ACHN (cell line): ENCODE data around the gene CYTH1.

ENCODE experiments used
- DNase-seq: peaks from one replicate; pipeline ENCODE4 v3.0.0-alpha.2; 2015
- in situ Hi-C: cut with HindIII; loops from 2 replicates; pipeline ENCODE4 v1.10.0; 2017; ENCODE audit warnings: low sequenced_read_pairs, low pct_ligation_motif_present, low pct_unique_long_range_greater_than_20kb

The CYTH1 gene

GRCh38 chr17:78652913-78653312 lies 129.2 kb downstream of the CYTH1 start:
- no peak for DNase-seq
- in situ Hi-C loops = no loop called here

- in situ Hi-C loops = no loop called here
Measured at GRCh38 chr17:78652024-78652423, 130.0 kb downstream of the CYTH1 start.

DNA sequence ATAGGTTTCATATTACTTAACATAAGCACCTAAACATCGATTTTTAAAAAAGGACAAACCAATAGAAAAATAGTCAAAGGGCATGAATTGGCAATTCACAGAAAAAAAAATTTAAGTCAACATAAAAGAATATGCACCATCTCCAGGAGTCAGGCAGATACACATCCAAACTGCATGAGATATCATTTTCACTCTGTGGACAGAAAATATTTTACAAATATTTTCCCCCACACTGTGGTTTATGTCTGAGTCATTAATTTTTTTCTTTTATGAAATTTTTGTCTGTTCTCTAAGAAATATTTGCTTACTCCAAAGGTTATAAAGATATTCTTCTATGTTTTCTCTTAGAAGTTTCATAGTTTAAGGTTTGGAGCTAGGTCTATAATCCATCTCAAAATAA lies 130.5 kb downstream of the CYTH1 start:
- no peak for DNase-seq
- in situ Hi-C loops = no loop called here

More at GRCh38 chr17:78652024-78652423, 130.0 kb downstream of the CYTH1 start:
- no peak for DNase-seq

DNA sequence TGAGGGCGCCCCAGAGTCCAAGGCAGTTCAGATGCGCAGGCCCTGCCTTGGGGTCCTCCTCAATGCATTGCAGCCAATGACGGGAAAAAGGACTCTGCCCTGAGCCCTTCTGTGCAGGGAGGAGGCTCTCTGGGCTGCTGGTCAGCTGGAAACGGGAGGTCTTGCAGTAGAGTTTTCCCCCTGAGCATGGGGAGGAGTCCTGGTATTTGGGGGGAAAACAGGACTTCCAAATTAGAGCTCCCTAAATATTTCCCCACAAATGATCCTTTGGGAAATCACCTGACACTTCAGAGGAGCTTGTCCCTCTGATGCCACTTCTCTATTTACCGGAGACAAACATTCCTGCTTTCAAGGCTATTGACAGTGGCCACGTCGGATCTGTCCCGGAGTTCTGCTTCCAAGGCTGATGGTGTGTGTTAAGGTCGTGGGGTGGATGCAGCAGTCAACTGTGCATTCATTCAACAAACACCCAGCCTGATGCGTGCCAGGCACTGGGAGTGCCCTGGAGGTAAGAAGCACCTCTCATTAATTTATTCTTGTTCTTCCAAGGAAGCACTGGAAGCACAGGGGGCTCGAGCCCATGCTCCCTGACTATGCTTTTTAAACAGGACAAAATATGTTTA lies 131.9 kb downstream of the CYTH1 start:
- in situ Hi-C loops = no loop called here
- DNase-seq = no peak

- DNase-seq = no peak
- in situ Hi-C loops = no loop called here
Measured at GRCh38 chr17:78648293-78648692, 133.8 kb downstream of the CYTH1 start.

DNA sequence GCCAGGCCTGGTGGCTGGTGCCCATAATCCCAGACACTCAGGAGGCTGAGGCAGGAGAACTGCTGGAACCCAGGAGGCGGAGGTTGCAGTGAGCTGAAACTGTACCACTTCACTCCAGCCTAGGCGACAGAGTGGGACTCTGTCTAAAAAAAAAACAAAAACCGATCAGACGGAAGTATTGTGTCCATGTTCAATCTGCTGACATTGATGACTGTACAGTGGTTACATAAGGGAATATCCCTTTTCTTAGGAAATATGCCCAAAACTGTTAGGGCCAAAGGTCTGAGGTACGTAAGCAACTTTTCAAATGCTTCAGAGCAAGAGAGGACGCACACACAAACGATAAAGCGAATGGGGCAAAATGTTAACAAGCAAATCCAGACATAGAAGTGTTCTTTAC lies 135.0 kb downstream of the CYTH1 start:
- no peak for DNase-seq
- in situ Hi-C loops = no loop called here

- DNase-seq = no peak
- in situ Hi-C loops = no loop called here
Measured at GRCh38 chr17:78645421-78646295, 136.4 kb downstream of the CYTH1 start.

DNA sequence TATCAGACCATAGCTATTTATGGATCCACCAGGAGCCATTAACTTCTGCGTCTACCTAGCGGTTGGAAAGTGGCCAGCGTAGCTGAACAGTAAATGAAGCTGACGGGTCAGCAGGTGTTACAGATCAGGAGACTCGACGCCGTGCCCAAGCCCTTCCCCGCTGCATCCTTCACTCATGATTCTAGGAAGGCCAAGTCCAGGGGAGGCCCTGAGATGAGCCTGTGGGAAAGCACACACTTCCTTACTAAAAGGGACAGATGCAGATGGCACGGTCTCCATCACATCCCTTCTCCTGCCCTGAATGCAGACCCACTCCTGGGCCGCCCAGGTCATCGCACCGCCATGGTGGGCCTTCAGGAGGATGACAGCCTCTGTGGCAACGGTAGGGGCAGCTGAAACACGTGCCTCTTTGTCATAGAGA lies 137.1 kb downstream of the CYTH1 start:
- in situ Hi-C loops = no loop called here
- DNase-seq = no peak

DNA sequence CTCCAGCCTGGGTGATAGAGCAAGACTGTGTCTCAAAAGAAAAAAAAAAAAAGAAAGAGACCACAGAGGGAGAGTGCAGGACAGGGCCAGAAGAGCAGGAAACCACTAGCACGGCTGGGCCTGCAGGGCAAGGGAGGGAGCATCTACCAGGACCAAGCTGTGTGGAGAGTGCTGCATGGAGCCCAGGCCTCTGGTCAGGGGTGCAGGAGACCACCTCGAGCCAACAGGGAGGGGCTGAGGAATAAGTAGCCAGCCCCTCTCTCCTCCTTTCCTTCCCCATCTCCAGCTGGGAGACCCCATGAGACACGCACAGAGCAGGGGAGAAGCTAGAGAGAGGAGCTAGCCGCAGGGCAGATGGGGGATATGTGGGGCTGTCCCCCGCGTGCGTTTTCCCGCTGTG lies 137.8 kb downstream of the CYTH1 start:
- DNase-seq = no peak
- in situ Hi-C loops = no loop called here

GRCh38 chr17:78643326-78643725 lies 138.7 kb downstream of the CYTH1 start:
- in situ Hi-C loops = no loop called here
- DNase-seq = no peak

DNA sequence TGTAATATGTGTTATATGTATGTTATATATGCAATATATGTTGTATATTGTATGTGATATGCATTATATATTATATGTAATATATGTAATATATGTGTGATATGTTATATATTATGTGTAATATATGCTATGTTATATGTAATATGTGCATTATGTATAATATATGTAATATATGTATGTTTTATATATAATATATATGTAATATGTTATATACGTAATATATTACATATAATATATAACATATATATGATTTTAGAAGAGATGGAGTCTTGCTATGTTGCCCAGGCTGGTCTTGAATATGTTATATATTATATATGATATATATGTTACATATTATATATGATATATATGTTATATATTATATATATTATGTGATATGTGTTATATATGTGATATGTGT lies 139.4 kb downstream of the CYTH1 start:
- DNase-seq = no peak
- in situ Hi-C loops = no loop called here

GRCh38 chr17:78641666-78642065 lies 140.4 kb downstream of the CYTH1 start:
- in situ Hi-C loops = no loop called here
- DNase-seq = no peak

GRCh38 chr17:78641243-78641642 lies 140.8 kb downstream of the CYTH1 start:
- in situ Hi-C loops = no loop called here
- DNase-seq = no peak

GRCh38 chr17:78640700-78641099 lies 141.4 kb downstream of the CYTH1 start:
- DNase-seq = no peak
- in situ Hi-C loops = no loop called here

DNA sequence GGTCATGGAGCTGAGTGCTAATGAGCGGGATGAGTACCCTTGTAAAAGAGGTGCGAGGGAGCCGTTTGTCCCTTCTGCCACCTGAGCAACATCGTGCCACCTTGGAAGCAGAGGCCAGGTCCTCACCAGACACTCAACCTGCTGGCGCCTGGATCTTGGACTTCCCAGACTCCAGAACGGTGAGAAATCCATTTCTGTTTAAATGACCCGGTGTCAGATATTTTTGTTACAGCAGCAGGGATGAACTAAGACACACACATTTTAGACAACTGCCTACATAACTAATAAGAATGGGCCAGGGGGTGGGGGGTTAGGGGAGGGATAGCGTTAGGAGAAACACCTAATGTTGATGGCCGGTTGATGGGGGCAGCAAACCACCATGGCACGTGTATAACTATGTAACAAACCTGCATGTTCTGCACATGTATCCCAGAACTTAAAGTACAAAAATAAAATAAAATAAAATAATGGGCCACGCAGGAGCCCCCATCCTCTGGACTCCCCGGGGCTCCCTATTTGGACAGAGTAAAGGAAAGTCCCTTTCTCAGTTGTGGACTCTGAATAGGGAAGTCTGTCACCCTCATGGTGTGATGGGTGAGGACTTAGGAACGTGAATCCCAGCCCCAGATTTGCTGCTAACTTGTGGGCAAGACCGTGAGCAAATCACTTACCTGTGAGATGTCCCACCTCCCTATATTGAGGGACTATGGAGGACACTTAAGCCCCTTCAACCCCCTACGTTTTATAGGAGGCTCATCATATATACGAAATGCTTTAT lies 144.2 kb downstream of the CYTH1 start:
- in situ Hi-C loops = no loop called here
- DNase-seq = no peak

DNA sequence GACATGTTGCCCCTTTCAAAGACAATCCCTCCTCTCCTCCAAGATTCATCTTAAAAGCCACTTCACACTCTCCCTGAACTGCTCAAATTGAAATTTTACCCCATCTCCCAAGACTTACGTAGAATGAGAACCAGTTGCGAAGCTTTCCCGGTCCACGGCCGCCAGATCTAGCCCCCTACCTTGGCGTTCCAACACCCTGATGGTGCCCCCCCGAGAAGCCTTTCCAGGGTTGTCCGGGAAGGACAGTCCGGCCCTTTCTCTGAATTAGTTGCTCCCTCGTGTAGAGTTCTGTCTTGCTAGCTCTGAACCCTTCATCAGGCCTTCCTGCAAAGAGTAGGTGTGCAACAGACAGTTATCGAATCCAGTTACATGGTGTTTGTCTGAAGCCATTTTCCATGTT lies 144.9 kb downstream of the CYTH1 start:
- in situ Hi-C loops = no loop called here
- DNase-seq = no peak

DNA sequence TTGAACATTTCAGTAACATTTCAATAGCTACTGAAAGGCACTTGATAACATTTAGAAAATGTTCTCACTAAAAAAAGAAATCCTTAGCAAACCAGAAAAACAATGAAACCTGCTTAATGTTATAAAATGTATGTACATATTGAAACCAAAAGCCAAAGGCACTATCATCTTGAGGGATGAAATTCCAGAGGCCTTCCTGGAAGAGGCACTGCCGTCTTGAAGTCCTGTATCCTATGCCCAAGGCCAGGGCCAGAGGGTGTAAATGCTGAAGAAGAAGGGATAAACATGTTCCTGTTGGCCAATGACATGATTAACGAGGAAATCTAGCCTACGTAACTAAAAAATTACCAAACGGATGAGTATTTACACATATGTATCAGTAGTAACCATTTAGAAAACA lies 147.9 kb downstream of the CYTH1 start:
- DNase-seq = no peak
- in situ Hi-C loops = no loop called here

DNA sequence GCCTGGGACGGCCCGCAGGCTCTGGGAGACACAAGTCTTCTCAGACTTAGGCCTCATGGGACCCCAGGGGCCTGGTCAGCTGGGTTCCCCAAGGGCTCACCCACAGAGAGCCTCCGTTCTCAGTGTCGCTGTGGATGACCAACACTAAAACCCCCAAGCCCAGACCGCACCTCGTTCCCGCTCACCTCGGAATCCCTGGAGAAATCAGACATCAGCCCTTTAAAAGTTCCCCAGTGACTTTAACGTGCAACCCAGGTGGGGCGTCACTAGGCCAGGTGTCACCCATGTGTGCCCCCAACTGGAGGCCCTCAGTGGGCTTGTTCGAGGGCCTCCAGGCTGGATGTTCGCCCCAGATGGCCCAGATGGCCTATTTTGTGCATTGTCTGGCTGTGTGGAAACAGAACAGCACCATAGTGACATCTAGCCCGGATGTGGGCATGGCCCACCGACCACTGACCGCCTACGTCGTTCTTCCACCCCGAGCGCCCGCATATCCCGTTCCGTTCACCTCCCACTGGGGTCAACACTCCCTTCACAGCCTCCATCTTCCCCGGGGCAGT lies 152.6 kb downstream of the CYTH1 start:
- no peak for DNase-seq
- in situ Hi-C loops = no loop called here
